Colonic mucosa (tissue), 4 donors: Measurements from ENCODE around the gene UNC5B. TPM values are rescaled to one million over a fixed set of nuclear protein-coding genes. Genes with fewer than 3 reads are reported as not detected.
"Not testable (repeated sequence)": the region's sequence is repeated elsewhere in the genome, so short reads cannot be mapped to it uniquely, and the experiment has no call there.

ENCODE experiments used
- DNase-seq: peaks from one replicate; pipeline ENCODE4 v3.0.0-alpha.2; 2020
- H3K27ac ChIP-seq: fragments of 200-600 bp; one replicate; pipeline ENCODE4 v1.8.0; 2021
- H3K27me3 ChIP-seq: fragments of 200-600 bp; one replicate; pipeline ENCODE4 v1.8.0; 2021
- H3K36me3 ChIP-seq: fragments of 200-600 bp; one replicate; pipeline ENCODE4 v1.8.0; 2021
- H3K4me1 ChIP-seq: fragments of 200-600 bp; one replicate; pipeline ENCODE4 v1.8.0; 2021; ENCODE audit warnings: mild to moderate bottlenecking
- H3K4me3 ChIP-seq: fragments of 200-600 bp; one replicate; pipeline ENCODE4 v1.8.0; 2021
- H3K9ac ChIP-seq, 2 donors: one replicate each; pipeline ENCODE4 v1.7.0; 2013; ENCODE audit warnings: control low read depth in 2 of 2, low read depth in 2 of 2, low read length in 2 of 2
- H3K9me3 ChIP-seq: fragments of 200-600 bp; one replicate; pipeline ENCODE4 v1.8.0; 2021
- intact Hi-C: fragments of 100-400 bp; cut with DNase I; formaldehyde crosslinking; loops from one replicate; pipeline ENCODE4 v1.14.1; 2022
- total RNA-seq, 2 donors: library from RNA; stranded (reverse); fragmentation: NEBNext Ultra II Directional in 1 of 2; extraction: Animal tissue kit (Norgen Biotek cat#: 25700) in 1 of 2; gene quantifications; one replicate each; pipeline ENCODE4 v1.2.1, GENCODE V29; 2021
- TF ChIP-seq, protein P1 (sequence below): fragments of 200-600 bp; IDR thresholded peaks from one replicate; pipeline ENCODE4 v1.8.0; 2022; ENCODE audit warnings: antibody characterized with exemption, mild to moderate bottlenecking
- donor health status: healthy.
- donor health status: DM: no; HTN: no; CAD: no.
- donor health status: DM: no; HTN: no; CAD: no.

Gene UNC5B
- total RNA-seq, 2 donors from 2014 or later = 18.4 to 18.5 TPM

DNA sequence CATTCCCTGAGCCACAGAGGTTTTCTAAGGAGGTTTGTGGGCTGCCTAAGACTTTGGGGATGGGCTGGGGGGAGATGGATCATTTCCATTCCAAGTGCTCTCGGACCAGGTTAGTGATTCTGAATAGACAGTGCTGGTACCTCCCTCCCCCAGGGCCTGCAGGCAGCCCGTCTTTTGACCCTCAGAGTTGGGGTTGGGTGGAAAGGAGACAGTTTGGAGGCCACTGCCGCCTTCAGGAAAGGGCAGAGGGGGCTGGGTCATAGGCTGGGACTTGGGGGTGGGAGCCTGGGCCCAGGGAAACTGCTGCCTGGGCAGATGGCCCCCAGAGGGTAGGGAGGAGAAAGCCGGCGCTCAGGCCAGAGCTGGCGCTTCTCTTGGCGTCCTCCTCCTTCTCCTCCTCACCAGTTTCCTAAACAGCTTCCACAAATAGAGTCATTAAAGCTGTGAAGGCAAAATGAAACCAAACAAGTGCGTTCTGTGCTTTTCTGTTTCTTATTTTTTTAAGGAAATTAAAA lies 4.4 kb downstream of the UNC5B start:
- DNase-seq = no peak
- H3K9me3 ChIP-seq = no peaks in the 10 kb centered on the region
- intact Hi-C loops = loop anchor here (5.0 kb wide), 1 partner anchor 50 kb away; no protein-coding TSS in a partner anchor
- TF ChIP-seq, protein P1, sequence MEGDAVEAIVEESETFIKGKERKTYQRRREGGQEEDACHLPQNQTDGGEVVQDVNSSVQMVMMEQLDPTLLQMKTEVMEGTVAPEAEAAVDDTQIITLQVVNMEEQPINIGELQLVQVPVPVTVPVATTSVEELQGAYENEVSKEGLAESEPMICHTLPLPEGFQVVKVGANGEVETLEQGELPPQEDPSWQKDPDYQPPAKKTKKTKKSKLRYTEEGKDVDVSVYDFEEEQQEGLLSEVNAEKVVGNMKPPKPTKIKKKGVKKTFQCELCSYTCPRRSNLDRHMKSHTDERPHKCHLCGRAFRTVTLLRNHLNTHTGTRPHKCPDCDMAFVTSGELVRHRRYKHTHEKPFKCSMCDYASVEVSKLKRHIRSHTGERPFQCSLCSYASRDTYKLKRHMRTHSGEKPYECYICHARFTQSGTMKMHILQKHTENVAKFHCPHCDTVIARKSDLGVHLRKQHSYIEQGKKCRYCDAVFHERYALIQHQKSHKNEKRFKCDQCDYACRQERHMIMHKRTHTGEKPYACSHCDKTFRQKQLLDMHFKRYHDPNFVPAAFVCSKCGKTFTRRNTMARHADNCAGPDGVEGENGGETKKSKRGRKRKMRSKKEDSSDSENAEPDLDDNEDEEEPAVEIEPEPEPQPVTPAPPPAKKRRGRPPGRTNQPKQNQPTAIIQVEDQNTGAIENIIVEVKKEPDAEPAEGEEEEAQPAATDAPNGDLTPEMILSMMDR = no peak
- peak overlapping the region; percentile 39 for H3K4me3 ChIP-seq
- no peak overlapping the region for H3K27ac ChIP-seq
- H3K9ac ChIP-seq = peak overlapping the region; percentile 0 to 28
- H3K4me1 ChIP-seq = no peaks in the 10 kb centered on the region
- H3K36me3 ChIP-seq = no peaks in the 10 kb centered on the region
- H3K27me3 ChIP-seq = peaks cover 12% of the 10 kb centered on the region

DNA sequence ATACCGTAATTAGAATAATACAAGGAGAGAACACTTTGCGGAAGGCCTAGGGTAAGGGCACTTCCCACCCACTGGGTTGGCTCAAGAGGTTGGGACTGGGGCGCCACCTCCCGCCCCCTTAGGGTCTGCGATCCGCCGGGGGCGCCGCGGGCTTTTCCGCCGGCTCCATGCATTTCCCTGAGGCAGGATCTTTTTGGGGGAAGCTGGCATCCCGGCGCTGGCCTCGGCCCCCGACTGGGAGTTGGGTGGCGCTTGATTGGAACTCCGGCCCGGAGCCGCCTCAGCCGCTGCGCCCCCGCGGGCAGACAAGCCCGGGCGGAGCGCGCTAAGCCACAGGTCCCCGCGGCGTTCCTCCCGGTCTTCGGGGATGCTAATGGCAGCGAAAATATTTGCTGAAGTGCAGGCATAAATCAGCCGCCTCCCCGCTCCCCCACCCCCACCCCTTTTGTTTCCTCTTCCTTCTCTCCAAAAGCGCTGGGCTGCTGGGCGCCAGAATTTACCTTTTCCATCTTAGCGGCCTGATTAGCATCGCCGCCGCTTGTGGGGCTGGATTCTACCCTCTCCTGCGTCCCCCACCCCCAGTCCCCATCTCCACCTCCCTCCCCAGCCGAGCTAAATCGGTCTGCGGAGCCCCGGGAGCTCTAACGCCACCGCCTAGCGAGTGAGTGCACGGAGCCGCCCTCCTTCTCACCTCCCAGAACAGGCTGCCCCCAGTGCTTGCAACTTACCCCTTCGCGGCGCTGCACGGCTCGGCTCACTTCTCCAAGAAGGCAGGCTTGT lies 5.1 kb downstream of the UNC5B start:
- H3K9ac ChIP-seq = peak overlapping the region; percentile 0 to 28
- TF ChIP-seq, protein P1 = no peak
- no peaks in the 10 kb centered on the region for H3K9me3 ChIP-seq
- intact Hi-C loops = loop anchor here (5.0 kb wide), 1 partner anchor 50 kb away; no protein-coding TSS in a partner anchor
- H3K27ac ChIP-seq = no peak overlapping the region
- H3K4me1 ChIP-seq = no peaks in the 10 kb centered on the region
- H3K4me3 ChIP-seq = peak overlapping the region; percentile 39
- H3K36me3 ChIP-seq = no peaks in the 10 kb centered on the region
- peaks cover 12% of the 10 kb centered on the region for H3K27me3 ChIP-seq
- no peak for DNase-seq

DNA sequence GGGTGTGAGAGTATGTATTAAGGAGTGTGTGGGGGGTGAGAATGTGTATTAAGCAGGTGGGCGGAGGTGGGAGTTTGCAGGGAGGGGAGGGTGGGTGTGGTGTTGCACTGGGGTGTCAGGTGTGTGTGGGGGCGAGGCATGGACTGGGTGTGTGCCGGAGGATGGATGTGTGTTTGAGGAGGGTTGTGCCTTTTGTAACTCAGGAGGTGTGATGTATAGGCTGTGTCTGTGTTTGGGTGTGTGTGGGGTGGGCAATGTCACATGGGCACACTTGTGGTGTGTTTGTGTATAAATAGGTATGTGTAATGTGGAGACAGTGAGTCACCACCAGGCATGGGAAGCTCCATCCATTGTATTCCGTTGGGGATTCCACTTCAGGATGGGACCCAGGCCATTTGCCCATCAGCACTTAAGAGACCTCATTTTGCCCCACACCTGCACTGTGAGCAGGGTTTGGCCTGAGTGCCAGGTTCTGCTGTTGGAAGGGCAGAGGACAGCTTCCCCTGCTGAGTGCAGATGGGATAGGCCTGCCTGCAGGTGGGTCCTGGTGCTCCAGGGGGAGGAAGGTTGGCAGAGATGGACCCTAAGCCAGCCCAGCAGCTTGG lies 5.8 kb downstream of the UNC5B start:
- Histone ChIP-seq H3K9ac (no peak overlapping the region), H3K4me1 (no peaks in the 10 kb centered on the region), H3K9me3 (no peaks in the 10 kb centered on the region), H3K27ac (no peak overlapping the region), H3K4me3 (no peak overlapping the region), H3K36me3 (no peaks in the 10 kb centered on the region), H3K27me3 (peaks cover 12% of the 10 kb centered on the region)
- no peak for DNase-seq
- TF ChIP-seq, protein P1 = no peak
- intact Hi-C loops = loop anchor here (5.0 kb wide), 1 partner anchor 49 kb away; no protein-coding TSS in a partner anchor

DNA sequence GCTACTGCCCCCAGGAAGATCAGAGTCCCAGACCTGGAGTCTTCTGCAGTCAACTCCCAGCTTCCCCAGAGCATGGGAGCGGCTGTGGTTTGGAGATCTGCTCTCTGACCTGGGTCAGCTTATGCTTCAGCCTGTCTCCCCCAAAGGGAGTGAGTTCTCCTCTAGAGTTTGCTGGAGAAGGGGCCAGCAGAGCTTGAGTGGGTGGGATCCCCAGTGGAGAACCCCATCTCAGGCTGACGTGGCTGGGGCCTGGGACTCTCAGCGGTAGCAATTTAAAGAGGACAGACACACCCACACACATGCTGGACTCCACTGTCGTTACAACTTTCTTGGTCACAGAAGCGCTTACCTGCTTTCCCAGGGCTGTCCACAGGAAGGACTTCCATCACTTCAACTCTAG lies 6.3 kb downstream of the UNC5B start:
- Histone ChIP-seq H3K9ac (no peak overlapping the region), H3K27ac (no peak overlapping the region), H3K4me3 (no peak overlapping the region), H3K4me1 (no peaks in the 10 kb centered on the region), H3K27me3 (peaks cover 12% of the 10 kb centered on the region), H3K36me3 (no peaks in the 10 kb centered on the region), H3K9me3 (no peaks in the 10 kb centered on the region)
- TF ChIP-seq, protein P1 = no peak
- intact Hi-C loops = loop anchor here (5.0 kb wide), 1 partner anchor 49 kb away; no protein-coding TSS in a partner anchor
- no peak for DNase-seq

DNA sequence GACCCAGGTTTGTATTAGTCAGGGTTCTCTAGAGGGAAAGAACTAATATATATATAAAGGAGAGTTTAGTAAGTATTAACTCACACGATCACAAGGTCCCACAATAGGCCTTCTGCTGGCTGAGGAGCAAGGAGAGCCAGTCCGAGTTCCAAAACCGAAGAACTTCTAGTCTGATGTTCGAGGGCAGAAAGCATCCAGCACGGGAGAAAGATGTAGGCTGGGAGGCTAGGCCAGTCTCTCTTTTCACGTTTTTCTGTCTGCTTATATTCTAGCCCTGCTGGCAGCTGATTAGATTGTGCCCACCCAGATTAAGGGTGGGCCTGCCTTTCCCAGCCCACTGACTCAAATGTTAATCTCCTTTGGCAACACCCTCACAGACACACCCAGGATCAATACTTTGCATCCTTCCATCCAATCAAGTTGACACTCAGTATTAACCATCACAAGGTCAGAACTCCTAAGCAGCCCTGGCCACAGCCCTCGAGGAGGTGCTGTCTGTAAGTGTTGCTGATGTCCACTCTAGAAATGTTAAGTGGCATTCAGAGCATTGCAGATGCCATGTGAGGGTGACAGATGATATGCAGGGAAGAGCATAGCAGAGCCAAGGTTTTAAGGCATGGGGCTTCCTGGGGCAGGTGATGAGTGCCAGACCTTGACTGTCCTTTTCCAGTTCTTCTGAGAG lies 7.0 kb downstream of the UNC5B start:
- H3K36me3 ChIP-seq, H3K9me3 ChIP-seq, H3K27me3 ChIP-seq, H3K4me1 ChIP-seq, H3K27ac ChIP-seq, H3K9ac ChIP-seq, H3K4me3 ChIP-seq, DNase-seq: not testable (repeated sequence)
- intact Hi-C loops = loop anchor here (5.0 kb wide), 1 partner anchor 48 kb away; no protein-coding TSS in a partner anchor
